ENCODE results near the gene TNS3.
"Not testable (repeated sequence)": the region's sequence is repeated elsewhere in the genome, so short reads cannot be mapped to it uniquely, and the experiment has no call there.

TNS3 gene

DNA sequence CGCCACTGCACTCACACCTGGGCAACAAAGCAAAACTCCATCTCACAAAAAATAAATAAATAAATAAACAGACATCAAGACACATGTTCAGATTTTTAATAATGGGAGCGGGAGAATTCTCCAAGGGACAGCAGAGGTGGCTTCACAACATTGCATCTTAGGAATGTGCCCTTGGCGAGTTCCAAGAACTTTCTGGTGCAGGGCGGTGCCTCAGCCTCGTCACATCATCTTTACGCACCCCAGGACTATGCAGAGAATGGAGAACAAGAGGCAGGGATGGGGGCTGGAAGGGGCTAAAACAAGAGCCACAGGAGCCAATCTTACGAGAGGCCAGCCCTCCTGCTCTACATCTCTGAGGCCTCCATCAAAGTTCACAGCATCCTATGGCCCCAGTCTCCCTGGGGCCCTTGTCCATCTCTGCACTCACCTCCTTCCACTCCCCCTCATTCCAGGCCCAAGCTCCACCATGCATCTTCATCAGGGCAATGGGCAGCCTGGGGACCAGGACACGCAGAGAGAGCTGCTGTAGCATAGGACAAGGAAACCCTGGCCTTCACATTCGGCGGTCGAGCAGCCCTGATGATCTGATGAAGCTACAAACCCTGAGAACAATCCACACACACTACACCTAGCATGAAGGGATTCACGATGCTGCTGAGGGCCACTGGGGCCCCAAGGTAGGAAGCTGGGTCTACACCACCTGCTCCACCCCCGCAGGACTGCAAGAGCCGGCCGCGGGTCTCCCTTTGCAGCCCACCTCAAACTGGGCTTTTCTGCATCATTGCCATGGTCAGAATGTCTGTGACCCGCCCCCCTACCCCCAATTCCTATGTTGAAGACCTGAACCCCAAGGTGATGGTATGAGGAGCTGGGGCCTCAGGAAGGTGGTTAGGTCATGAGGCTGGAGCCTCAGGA, 22.3 kb downstream of the TNS3 start:
- no peak for DNase-seq

DNA sequence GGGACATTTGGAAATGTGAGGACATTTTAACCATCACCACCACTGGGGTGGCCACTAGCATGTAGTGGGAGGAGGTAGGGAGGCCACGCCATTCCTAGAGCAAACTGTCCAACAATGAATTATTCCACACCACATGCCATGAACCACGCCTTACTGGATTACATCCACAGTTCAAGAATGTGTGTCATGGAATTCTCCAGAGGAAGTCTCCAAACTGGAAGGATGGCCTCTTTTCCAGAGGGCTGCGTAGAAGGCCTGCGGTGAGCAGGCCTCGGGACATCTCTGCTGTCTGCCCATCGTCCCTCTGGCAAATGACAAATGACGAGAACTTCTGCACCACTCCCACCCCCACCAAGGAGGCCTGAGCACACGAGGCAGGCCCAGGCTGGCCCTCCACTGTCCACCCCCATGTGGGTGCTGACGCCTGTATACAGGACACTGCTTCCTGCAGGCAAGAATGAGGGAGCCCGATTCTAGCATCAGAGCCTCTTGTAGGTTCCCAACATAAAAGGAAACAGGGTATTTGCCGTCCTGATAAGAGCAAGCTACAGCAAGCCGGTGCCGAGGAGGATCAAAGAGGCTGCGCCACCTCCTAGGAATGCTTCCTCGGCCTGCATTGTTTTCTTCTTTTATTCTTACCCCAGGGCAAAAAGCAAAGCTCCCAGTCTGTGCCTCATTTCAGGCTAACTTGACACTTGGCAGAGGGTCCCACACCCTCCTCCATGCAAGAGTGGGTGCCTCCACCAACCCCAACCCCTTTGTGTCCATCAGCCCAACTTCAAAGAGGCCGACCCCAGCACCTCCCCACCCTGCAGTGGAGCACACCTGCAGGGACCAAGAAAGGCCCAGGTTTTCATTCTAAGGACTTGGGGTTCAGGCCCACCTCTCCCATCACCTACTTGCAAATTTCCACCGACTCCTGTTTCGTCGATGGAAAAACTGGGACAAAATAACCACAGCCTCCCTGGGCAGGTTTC, 23.9 kb downstream of the TNS3 start:
- DNase-seq = no peak

DNA sequence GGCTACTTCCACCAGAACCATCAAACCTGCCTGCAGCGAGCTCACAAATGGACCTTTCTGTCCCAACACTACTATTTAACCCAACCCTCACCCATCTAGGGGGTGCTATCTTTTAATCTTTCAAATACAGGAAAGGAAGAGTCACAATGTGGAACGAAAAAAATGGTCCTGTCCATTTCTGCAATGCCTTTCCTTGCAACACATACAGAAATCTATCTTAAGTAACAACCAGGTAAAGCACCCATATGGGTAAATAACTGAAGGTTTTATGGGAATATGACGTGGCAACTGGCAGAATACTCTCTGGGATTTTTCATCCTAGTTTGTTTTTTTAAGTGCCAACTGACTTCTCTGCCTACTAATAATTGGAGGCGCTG, 24.6 kb downstream of the TNS3 start:
- DNase-seq = no peak

GRCh38 chr7:47556511-47557180, 25.3 kb downstream of the TNS3 start:
- no peak for DNase-seq

DNA sequence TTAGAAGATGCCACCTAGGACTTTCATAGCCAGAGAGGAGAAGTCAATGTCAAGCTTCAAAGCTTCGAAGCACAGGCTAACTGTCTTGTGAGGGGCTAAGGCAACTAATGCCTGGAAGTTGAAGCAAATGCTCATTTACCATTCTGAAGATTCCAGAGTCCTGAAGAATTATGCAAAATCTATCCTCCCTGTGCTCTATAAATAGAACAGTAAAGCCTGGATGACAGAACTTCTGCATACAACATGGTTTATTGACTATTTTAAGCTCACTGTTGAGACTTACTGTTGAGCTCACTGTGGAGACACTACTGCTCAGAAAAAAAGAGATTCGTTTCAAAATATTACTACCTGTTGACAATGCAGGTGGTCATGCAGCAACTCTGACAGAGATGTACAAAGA, 28.6 kb downstream of the TNS3 start:
- no peak for DNase-seq

- DNase-seq = no peak
These were observed 29.3 kb downstream of the TNS3 start for GRCh38 chr7:47552621-47553020.

- DNase-seq = no peak
These were observed 30.1 kb downstream of the TNS3 start for GRCh38 chr7:47551668-47552440.

DNA sequence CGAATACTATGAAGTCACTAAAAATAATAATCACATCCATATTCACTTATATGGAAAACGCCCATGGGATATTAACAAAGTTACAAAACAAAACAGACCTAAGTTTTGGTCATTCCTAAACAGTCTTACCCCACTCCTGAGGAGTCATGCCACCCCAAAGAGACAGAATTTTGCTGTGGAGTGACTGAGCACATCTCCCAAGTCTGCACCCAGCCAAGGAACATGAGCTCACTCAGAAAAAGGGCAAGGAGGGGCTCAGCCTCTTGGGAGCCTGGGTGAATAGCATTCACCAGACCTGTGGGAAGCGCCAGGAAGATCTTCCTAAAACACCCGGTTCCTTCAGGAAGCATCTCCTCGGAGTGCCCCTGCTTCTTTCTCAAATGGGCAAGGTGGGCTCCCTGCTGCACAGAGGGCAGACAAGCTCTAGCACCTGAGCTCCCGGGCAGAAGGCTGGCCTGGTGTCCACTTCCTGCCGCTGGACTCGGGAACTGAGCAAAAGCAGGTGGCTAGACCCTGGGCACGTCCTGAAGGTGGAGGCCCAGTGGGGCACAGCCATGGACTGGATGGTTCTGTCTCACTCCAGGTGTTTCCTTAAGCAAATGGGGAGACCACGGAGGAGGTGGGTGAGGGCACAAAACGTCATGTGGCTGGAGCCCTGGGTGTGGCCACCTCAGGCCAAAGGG, 31.0 kb downstream of the TNS3 start:
- DNase-seq = no peak

DNA sequence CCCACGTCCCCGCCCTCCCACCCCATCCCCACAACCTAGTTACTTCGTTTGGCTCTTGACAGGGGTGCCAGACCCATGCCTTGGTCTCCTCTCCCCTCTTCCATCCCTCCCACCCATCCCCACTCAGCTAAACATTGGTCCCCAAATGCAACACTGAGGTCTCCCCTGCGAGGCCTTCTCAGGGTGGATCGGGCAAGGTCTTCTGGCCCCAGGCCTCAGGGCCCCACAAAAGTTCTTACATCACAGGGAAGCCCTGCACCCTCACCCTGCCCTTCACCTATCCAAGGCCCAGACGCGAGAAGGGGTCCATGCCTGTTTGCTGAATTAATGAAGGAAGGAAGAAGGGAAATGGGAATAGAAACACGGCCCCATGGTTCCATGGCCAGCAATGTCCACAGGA, 32.0 kb downstream of the TNS3 start:
- DNase-seq = no peak

GRCh38 chr7:47549397-47549796, 32.5 kb downstream of the TNS3 start:
- no peak for DNase-seq

DNA sequence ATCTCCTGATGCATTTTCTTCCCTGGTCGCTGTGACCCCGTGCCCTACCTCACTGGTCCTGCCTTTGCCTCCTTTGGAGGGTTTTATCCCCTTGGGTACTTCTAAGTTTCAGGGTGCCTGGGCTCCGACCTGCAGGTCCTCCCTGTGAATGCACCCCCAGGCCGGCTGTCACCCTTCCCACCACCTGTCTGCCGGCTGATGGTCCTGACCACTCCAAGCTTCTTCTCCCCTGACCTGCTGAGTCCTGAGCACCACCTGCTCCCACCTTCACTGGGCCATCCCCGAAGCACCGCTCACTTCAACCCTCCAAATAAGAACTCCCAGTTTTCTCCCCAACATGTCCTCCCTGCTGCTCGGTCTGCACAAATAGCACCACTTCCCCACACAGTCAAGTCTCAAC, 33.4 kb downstream of the TNS3 start:
- no peak for DNase-seq

GRCh38 chr7:47546733-47547494, 35.0 kb downstream of the TNS3 start:
- no peak for DNase-seq

- DNase-seq = no peak
These were observed 35.7 kb downstream of the TNS3 start for GRCh38 chr7:47546171-47546570.

DNA sequence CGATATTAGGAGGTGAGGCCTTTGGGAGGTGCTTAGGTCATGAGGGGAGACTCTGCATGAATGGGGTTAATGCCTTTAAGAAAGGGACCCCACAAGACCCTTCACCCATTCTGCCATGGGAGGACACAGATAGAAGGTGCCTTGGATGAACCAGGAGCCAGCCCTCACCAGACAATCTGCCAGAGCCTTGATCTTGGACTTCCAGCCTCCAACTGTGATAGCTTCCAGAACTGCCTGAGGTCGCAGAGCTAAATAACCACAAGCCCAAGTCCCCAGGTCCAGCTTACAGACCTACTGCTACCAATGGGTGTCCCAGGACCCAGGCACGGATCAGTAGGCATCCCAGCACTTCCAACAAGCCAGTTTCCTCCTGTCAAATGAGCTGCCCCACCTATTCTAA, 37.5 kb downstream of the TNS3 start:
- no peak for DNase-seq

DNA sequence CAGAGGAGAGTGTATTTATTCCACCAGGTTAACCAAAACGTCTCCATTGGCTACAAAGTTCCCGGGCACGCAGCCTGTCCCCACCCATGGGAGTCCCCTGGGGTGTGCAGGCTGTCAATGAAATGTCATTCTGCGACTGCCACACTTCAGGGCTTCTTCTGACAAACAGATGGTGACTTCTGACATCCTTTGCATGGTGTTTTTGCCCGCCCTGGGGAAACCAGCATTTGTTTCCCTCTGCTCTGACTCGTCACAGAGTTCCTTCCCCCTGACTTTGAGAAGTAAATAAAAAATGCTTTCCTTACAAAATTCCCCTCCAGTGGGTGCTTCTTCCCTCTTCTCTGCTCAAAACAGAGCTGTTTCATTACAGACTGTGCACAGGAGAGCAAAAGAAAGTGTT, 38.2 kb downstream of the TNS3 start:
- DNase-seq = no peak

DNA sequence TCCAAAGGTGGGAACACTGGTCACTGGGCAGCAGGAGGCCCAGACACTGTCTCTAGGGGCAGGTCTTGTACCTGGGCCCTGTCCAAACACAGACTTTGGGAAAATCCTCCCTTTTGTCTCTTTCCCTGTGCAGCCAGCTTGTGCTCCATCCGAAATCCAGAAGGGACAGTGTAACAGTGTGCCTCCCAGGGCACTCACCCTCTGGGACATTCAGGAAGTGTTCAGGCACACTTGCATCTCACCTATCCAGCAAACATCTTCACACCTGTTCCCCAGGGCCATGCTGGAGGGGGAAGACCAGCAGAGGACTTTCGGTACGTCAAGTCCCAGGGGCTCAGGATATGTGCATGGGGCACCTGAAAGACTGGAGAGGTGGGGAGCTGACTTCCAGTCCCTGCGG, 38.9 kb downstream of the TNS3 start:
- no peak for DNase-seq

DNA sequence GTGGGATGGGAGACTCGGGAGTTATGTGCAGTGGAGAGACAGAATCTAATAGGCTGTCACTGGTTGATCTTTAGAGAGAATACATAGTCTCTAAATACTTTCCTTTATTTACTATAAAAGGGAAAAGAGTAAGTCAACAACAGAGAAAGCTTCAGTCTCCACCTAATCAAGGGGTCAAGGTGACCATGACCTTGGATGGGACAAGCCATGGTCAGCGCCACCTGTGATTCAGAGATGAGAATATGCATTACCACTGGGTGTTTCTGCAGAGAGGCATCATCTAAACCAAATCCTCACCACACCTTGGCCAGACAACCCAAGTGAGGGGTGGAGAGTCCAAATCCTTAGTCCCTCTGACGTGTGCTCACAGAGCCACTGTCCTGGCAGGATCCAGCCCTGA, 39.9 kb downstream of the TNS3 start:
- DNase-seq = no peak

GRCh38 chr7:47541485-47541884, 40.4 kb downstream of the TNS3 start:
- DNase-seq = not testable (repeated sequence)

DNA sequence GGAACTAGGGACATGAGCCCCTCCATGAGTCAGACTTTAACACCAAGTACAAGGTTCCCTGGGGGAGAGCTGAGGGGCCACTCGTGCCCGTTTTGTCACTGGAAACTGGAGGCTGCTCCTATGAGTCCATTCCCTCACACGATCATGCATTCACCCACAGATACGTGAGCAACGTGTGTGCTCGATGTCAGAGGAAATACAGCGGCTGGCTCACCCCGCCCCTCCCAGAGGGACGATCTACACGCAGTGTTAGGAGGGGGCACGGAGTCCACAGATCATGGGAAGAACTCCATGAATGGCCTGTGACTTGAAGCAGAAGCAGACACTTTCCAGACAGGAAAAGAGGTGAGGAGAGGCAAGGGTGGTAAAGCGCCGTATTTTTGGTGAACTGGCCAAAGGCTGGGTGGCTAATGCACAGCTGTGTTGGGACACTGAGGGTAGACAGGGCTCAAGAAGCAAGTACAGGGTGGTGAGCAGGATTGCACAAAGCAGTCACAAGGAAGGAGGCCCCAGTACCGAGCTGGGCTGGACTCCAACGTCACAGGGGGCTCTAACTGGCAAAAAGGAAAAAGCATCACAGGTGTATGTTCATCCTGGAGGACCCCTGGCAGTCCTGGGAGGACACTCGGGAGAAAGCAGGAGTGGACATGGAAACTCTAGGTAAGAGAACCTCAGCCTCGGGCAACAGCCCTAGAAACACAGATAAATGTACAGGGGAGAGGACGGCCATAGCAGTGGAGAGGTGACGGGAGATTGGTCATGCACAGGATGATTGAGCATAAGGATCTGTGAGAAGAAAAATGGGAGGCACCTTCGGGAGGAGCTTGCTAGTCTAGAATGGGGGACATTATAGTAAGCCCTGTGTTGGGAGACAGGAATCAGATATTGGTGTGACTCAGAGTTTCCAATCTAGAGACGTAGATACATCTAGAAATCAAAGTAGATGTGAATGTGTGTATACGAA, 41.2 kb downstream of the TNS3 start:
- DNase-seq = no peak

GRCh38 chr7:47540053-47540386, 41.9 kb downstream of the TNS3 start:
- DNase-seq = no peak
